Measurements from ENCODE around the gene KIF12. TPM values are rescaled to one million over a fixed set of nuclear protein-coding genes. Genes with fewer than 3 reads are reported as not detected.

Gene KIF12
- total and polyA plus RNA-seq, 4 experiments from 2014 or later, result not detected

- peaks cover 0 to 4% of the 10 kb centered on the region in 2 donors for H3K27me3 Mint-ChIP-seq
- Histone ChIP-seq H3K27ac (ENCODE audit: low read depth, low read length) (no peak overlapping the region), H3K4me3 (ENCODE audit: low read length in 2 of 2) (no peak overlapping the region), H3K27me3 (ENCODE audit: insufficient read depth, low read length) (no peaks in the 10 kb centered on the region), H3K4me1 (ENCODE audit: insufficient read depth, low read length) (no peaks in the 10 kb centered on the region), H3K36me3 (ENCODE audit: insufficient read depth, low read length) (no peaks in the 10 kb centered on the region), H3K9me3 (ENCODE audit: control insufficient read depth in 1 of 2, low read length in 2 of 2) (no peaks in the 10 kb centered on the region)
- no peaks in the 10 kb centered on the region for H3K4me1 Mint-ChIP-seq
- ChIA-PET POLR2A (ENCODE audit: partially characterized antibody) (no interaction called here), CTCF (ENCODE audit: partially characterized antibody) (interaction anchor here (6.3 kb wide), 1 partner anchor 13 kb away, joined by 30 read pairs; no protein-coding TSS in a partner anchor)
- H3K36me3 Mint-ChIP-seq, result no peaks in the 10 kb centered on the region
- H3K4me3 Mint-ChIP-seq, result no peak overlapping the region
- no peak overlapping the region for H3K27ac Mint-ChIP-seq
- no peak for DNase-seq
- intact Hi-C loops (cut with micrococcal nuclease), result no loop called here
- H3K9me3 Mint-ChIP-seq, result peaks cover 0 to 2% (median 0%) of the 10 kb centered on the region in 8 donors
Measured at GRCh38 chr9:114069476-114070187, 29.5 kb downstream of the KIF12 start.

GRCh38 chr9:114065304-114065703, 33.8 kb downstream of the KIF12 start:
- no peak for DNase-seq
- H3K36me3 ChIP-seq (ENCODE audit: insufficient read depth, low read length), result no peaks in the 10 kb centered on the region
- H3K27me3 Mint-ChIP-seq, result peaks cover 14 to 21% of the 10 kb centered on the region in 2 donors
- peaks cover 0 to 3% (median 0%) of the 10 kb centered on the region in 8 donors for H3K9me3 Mint-ChIP-seq
- no peaks in the 10 kb centered on the region for H3K36me3 Mint-ChIP-seq
- no peaks in the 10 kb centered on the region for H3K9me3 ChIP-seq (ENCODE audit: control insufficient read depth in 1 of 2, low read length in 2 of 2)
- intact Hi-C loops (cut with micrococcal nuclease), result no loop called here
- no peaks in the 10 kb centered on the region for H3K27me3 ChIP-seq (ENCODE audit: insufficient read depth, low read length)
- no peaks in the 10 kb centered on the region for H3K4me1 Mint-ChIP-seq
- H3K27ac Mint-ChIP-seq, result no peak overlapping the region
- no peaks in the 10 kb centered on the region for H3K4me1 ChIP-seq (ENCODE audit: insufficient read depth, low read length)
- H3K4me3 Mint-ChIP-seq, result no peak overlapping the region
- ChIA-PET CTCF (ENCODE audit: partially characterized antibody) (no interaction called here), POLR2A (ENCODE audit: partially characterized antibody) (no interaction called here)
- no peak overlapping the region for H3K27ac ChIP-seq (ENCODE audit: low read depth, low read length)
- H3K4me3 ChIP-seq (ENCODE audit: low read length in 2 of 2), result no peak overlapping the region

- DNase-seq, result no peak
- CTCF ChIA-PET (ENCODE audit: partially characterized antibody), result no interaction called here
- Histone ChIP-seq H3K27me3 (ENCODE audit: insufficient read depth, low read length) (no peaks in the 10 kb centered on the region), H3K9me3 (ENCODE audit: control insufficient read depth in 1 of 2, low read length in 2 of 2) (no peaks in the 10 kb centered on the region), H3K36me3 (ENCODE audit: insufficient read depth, low read length) (no peaks in the 10 kb centered on the region), H3K4me1 (ENCODE audit: insufficient read depth, low read length) (no peaks in the 10 kb centered on the region), H3K27ac (ENCODE audit: low read depth, low read length) (no peak overlapping the region), H3K4me3 (ENCODE audit: low read length in 2 of 2) (no peak overlapping the region)
- no peaks in the 10 kb centered on the region for H3K36me3 Mint-ChIP-seq
- no peak overlapping the region for H3K4me3 Mint-ChIP-seq
- POLR2A ChIA-PET (ENCODE audit: partially characterized antibody), result no interaction called here
- H3K4me1 Mint-ChIP-seq, result no peaks in the 10 kb centered on the region
- H3K27ac Mint-ChIP-seq, result no peak overlapping the region
- H3K9me3 Mint-ChIP-seq, result peaks cover 0 to 3% (median 0%) of the 10 kb centered on the region in 8 donors
- H3K27me3 Mint-ChIP-seq, result peaks cover 14 to 22% of the 10 kb centered on the region in 2 donors
- intact Hi-C loops (cut with micrococcal nuclease), result no loop called here
Measured at GRCh38 chr9:114061830-114062474, 37.1 kb downstream of the KIF12 start.

- DNase-seq, result no peak
- ChIA-PET CTCF (ENCODE audit: partially characterized antibody) (no interaction called here), POLR2A (ENCODE audit: partially characterized antibody) (no interaction called here)
- H3K27ac Mint-ChIP-seq, result no peak overlapping the region
- H3K9me3 Mint-ChIP-seq, result peaks cover 0 to 3% (median 0%) of the 10 kb centered on the region in 8 donors
- Histone ChIP-seq H3K9me3 (ENCODE audit: control insufficient read depth in 1 of 2, low read length in 2 of 2) (no peaks in the 10 kb centered on the region), H3K27me3 (ENCODE audit: insufficient read depth, low read length) (no peaks in the 10 kb centered on the region), H3K36me3 (ENCODE audit: insufficient read depth, low read length) (no peaks in the 10 kb centered on the region), H3K4me3 (ENCODE audit: low read length in 2 of 2) (no peak overlapping the region), H3K4me1 (ENCODE audit: insufficient read depth, low read length) (no peaks in the 10 kb centered on the region), H3K27ac (ENCODE audit: low read depth, low read length) (no peak overlapping the region)
- intact Hi-C loops (cut with micrococcal nuclease), result no loop called here
- H3K36me3 Mint-ChIP-seq, result no peaks in the 10 kb centered on the region
- H3K4me1 Mint-ChIP-seq, result no peaks in the 10 kb centered on the region
- no peak overlapping the region for H3K4me3 Mint-ChIP-seq
- peaks cover 14 to 20% of the 10 kb centered on the region in 2 donors for H3K27me3 Mint-ChIP-seq
Measured at GRCh38 chr9:114061292-114061691, 37.8 kb downstream of the KIF12 start.

DNA sequence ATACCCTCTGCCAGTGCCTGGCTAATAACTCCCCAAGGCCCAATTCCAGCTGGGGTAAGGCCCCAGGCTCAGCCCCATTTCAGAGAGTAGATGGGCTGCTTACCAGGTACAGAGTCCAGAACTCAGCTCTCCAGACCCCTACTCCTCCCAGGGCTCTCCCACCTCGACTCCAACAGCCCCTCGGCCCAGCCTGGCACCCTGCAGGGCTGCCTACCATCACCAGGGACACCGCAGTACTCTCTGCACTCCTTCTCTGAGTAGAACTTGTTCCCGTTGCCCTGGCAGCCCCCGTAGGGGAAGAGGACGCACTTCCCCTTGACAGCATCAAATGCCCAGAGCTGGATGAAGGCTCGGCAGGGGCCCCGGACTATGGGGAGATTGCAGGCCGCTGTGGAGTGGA, 38.4 kb downstream of the KIF12 start:
- Mint-ChIP-seq H3K36me3 (no peaks in the 10 kb centered on the region), H3K27me3 (peaks cover 14 to 19% of the 10 kb centered on the region in 2 donors), H3K4me3 (peak overlapping the region in 1 of 8 donors; percentile 31), H3K4me1 (no peaks in the 10 kb centered on the region), H3K27ac (no peak overlapping the region), H3K9me3 (peaks cover 0 to 3% (median 0%) of the 10 kb centered on the region in 8 donors)
- Histone ChIP-seq H3K27ac (ENCODE audit: low read depth, low read length) (no peak overlapping the region), H3K27me3 (ENCODE audit: insufficient read depth, low read length) (no peaks in the 10 kb centered on the region), H3K36me3 (ENCODE audit: insufficient read depth, low read length) (no peaks in the 10 kb centered on the region), H3K4me1 (ENCODE audit: insufficient read depth, low read length) (no peaks in the 10 kb centered on the region), H3K4me3 (ENCODE audit: low read length in 2 of 2) (no peak overlapping the region), H3K9me3 (ENCODE audit: control insufficient read depth in 1 of 2, low read length in 2 of 2) (no peaks in the 10 kb centered on the region)
- no peak for DNase-seq
- intact Hi-C loops (cut with micrococcal nuclease), result no loop called here
- ChIA-PET POLR2A (ENCODE audit: partially characterized antibody) (no interaction called here), CTCF (ENCODE audit: partially characterized antibody) (interaction anchor here (2.6 kb wide), 1 partner anchor 22 kb away, joined by 10 read pairs; no protein-coding TSS in a partner anchor)

DNA sequence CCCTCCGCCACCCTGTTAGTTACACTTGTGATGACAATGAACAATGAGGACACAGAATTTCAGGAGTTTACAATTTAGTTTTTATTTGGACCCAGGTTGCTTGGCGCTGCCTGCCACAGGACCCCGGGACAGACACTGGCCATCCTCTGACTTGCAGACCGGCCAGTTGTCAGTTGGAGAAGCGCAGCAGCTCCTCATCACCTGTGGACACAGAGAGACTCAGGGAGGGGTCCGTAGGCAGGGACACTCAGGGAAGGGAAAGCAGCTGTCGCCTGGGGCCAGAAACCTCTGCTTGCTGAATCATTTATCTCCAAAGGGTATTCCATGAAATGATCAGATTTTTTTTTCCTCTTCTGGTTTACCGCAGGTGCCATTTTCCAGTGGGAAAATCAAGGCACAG, 39.0 kb downstream of the KIF12 start:
- ChIA-PET CTCF (ENCODE audit: partially characterized antibody) (interaction anchor here (2.6 kb wide), 1 partner anchor 22 kb away, joined by 10 read pairs; no protein-coding TSS in a partner anchor), POLR2A (ENCODE audit: partially characterized antibody) (no interaction called here)
- H3K9me3 ChIP-seq (ENCODE audit: control insufficient read depth in 1 of 2, low read length in 2 of 2), result no peaks in the 10 kb centered on the region
- intact Hi-C loops (cut with micrococcal nuclease), result no loop called here
- no peaks in the 10 kb centered on the region for H3K27me3 ChIP-seq (ENCODE audit: insufficient read depth, low read length)
- H3K27ac Mint-ChIP-seq, result no peak overlapping the region
- no peaks in the 10 kb centered on the region for H3K4me1 ChIP-seq (ENCODE audit: insufficient read depth, low read length)
- H3K9me3 Mint-ChIP-seq, result peaks cover 0 to 3% (median 0%) of the 10 kb centered on the region in 8 donors
- H3K4me3 Mint-ChIP-seq, result no peak overlapping the region
- no peak for DNase-seq
- no peaks in the 10 kb centered on the region for H3K36me3 ChIP-seq (ENCODE audit: insufficient read depth, low read length)
- peaks cover 14 to 19% of the 10 kb centered on the region in 2 donors for H3K27me3 Mint-ChIP-seq
- no peaks in the 10 kb centered on the region for H3K4me1 Mint-ChIP-seq
- no peak overlapping the region for H3K4me3 ChIP-seq (ENCODE audit: low read length in 2 of 2)
- no peaks in the 10 kb centered on the region for H3K36me3 Mint-ChIP-seq
- H3K27ac ChIP-seq (ENCODE audit: low read depth, low read length), result no peak overlapping the region

GRCh38 chr9:114059047-114059803, 39.9 kb downstream of the KIF12 start:
- ChIA-PET CTCF (ENCODE audit: partially characterized antibody) (interaction anchor here (2.6 kb wide), 1 partner anchor 23 kb away, joined by 10 read pairs; no protein-coding TSS in a partner anchor), POLR2A (ENCODE audit: partially characterized antibody) (no interaction called here)
- Histone ChIP-seq H3K27ac (ENCODE audit: low read depth, low read length) (no peak overlapping the region), H3K4me3 (ENCODE audit: low read length in 2 of 2) (no peak overlapping the region), H3K4me1 (ENCODE audit: insufficient read depth, low read length) (no peaks in the 10 kb centered on the region), H3K27me3 (ENCODE audit: insufficient read depth, low read length) (no peaks in the 10 kb centered on the region), H3K36me3 (ENCODE audit: insufficient read depth, low read length) (no peaks in the 10 kb centered on the region), H3K9me3 (ENCODE audit: control insufficient read depth in 1 of 2, low read length in 2 of 2) (no peaks in the 10 kb centered on the region)
- H3K9me3 Mint-ChIP-seq, result peaks cover 0 to 3% (median 0%) of the 10 kb centered on the region in 8 donors
- peaks cover 14 to 17% of the 10 kb centered on the region in 2 donors for H3K27me3 Mint-ChIP-seq
- no peaks in the 10 kb centered on the region for H3K36me3 Mint-ChIP-seq
- no peaks in the 10 kb centered on the region for H3K4me1 Mint-ChIP-seq
- intact Hi-C loops (cut with micrococcal nuclease), result no loop called here
- H3K4me3 Mint-ChIP-seq, result no peak overlapping the region
- DNase-seq, result no peak
- H3K27ac Mint-ChIP-seq, result no peak overlapping the region

Measured in CD4-positive, alpha-beta memory T cell (primary cell).